Esophagus squamous epithelium (tissue), 4 donors: ENCODE results near the gene LHPP.

Source experiments
- POLR2A ChIP-seq, 4 donors: fragments of 450-650 bp; IDR thresholded peaks; one replicate each; pipeline ENCODE4 v1.6.1; 2017; ENCODE audit warnings: antibody characterized with exemption in 4 of 4, mild to moderate bottlenecking in 4 of 4, moderate library complexity in 3 of 4
- TF ChIP-seq, protein P1 (sequence below), 6 experiments: fragments of 450-650 bp in 4 of 6; fragments of 200-600 bp in 2 of 6; sonication (generic) in 2 of 6; IDR thresholded peaks; one replicate each; pipeline ENCODE4 v1.5.1; 2016 to 2019; ENCODE audit warnings: antibody characterized with exemption in 6 of 6, mild to moderate bottlenecking in 4 of 6, moderate library complexity in 4 of 6

- TF ChIP-seq, protein P1, sequence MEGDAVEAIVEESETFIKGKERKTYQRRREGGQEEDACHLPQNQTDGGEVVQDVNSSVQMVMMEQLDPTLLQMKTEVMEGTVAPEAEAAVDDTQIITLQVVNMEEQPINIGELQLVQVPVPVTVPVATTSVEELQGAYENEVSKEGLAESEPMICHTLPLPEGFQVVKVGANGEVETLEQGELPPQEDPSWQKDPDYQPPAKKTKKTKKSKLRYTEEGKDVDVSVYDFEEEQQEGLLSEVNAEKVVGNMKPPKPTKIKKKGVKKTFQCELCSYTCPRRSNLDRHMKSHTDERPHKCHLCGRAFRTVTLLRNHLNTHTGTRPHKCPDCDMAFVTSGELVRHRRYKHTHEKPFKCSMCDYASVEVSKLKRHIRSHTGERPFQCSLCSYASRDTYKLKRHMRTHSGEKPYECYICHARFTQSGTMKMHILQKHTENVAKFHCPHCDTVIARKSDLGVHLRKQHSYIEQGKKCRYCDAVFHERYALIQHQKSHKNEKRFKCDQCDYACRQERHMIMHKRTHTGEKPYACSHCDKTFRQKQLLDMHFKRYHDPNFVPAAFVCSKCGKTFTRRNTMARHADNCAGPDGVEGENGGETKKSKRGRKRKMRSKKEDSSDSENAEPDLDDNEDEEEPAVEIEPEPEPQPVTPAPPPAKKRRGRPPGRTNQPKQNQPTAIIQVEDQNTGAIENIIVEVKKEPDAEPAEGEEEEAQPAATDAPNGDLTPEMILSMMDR (IDR thresholded peaks at IDR 0.05): no peak
- TF ChIP-seq POLR2A (IDR thresholded peaks at IDR 0.05): no peak
These were observed 10.9 kb upstream of the LHPP start for GRCh38 chr10:124450783-124451057.
